OCI-LY1 (cell line): ENCODE measurements around the gene OXCT2.
"Not testable (repeated sequence)": the region's sequence is repeated elsewhere in the genome, so short reads cannot be mapped to it uniquely, and the experiment has no call there.

ENCODE experiments used
- H2AFZ ChIP-seq: fragments of 200-600 bp; sonication (generic), shearing (Covaris generic); 2 replicates; pipeline ENCODE4 v1.6.0; 2014; ENCODE audit warnings: antibody characterized with exemption, mild to moderate bottlenecking, low read length
- H3F3A ChIP-seq: fragments of 200-600 bp; sonication (generic), shearing (Covaris generic); 2 replicates; pipeline ENCODE4 v1.6.0; 2014; ENCODE audit warnings: mild to moderate bottlenecking, antibody characterized with exemption, low read length, moderate library complexity; ENCODE audit not compliant: insufficient read depth
- H3K27ac ChIP-seq: fragments of 200-600 bp; sonication (generic); 2 replicates; pipeline ENCODE4 v1.5.1; 2014; ENCODE audit warnings: low read length, mixed run types, mild to moderate bottlenecking, low read depth; ENCODE audit not compliant: poor library complexity, severe bottlenecking
- H3K27me3 ChIP-seq: fragments of 200-600 bp; sonication (generic); 2 replicates; pipeline ENCODE4 v1.6.0; 2014; ENCODE audit warnings: antibody characterized with exemption, mild to moderate bottlenecking, low read length, moderate library complexity; ENCODE audit not compliant: insufficient read depth
- H3K36me3 ChIP-seq: fragments of 200-600 bp; sonication (generic); 2 replicates; pipeline ENCODE4 v1.6.1; 2014; ENCODE audit warnings: mild to moderate bottlenecking, antibody characterized with exemption, low read length, moderate library complexity, mixed read lengths; ENCODE audit not compliant: insufficient read depth
- H3K4me1 ChIP-seq: fragments of 200-600 bp; sonication (generic); 2 replicates; pipeline ENCODE4 v1.5.1; 2014; ENCODE audit warnings: mild to moderate bottlenecking, low read length, moderate library complexity; ENCODE audit not compliant: insufficient read depth, severe bottlenecking
- H3K4me2 ChIP-seq: fragments of 200-600 bp; sonication (generic), shearing (Covaris generic); 2 replicates; pipeline ENCODE4 v1.6.1; 2014; ENCODE audit warnings: low read length
- H3K4me3 ChIP-seq: fragments of 200-600 bp; sonication (generic); 2 replicates; pipeline ENCODE4 v1.5.1; 2014; ENCODE audit warnings: low read length, low read depth, mild to moderate bottlenecking, mixed read lengths; ENCODE audit not compliant: poor library complexity, severe bottlenecking
- H3K79me2 ChIP-seq: fragments of 200-600 bp; shearing (Covaris generic); 2 replicates; pipeline ENCODE4 v1.6.1; 2016; ENCODE audit warnings: mixed run types, low read length, mixed read lengths; ENCODE audit not compliant: insufficient read depth
- H3K9ac ChIP-seq: fragments of 200-600 bp; sonication (generic), shearing (Covaris generic); 2 replicates; pipeline ENCODE4 v1.6.1; 2014; ENCODE audit warnings: mild to moderate bottlenecking, low read length, mixed read lengths
- H3K9me2 ChIP-seq: fragments of 200-600 bp; sonication (generic), shearing (Covaris generic); 2 replicates; pipeline ENCODE4 v1.6.1; 2014; ENCODE audit warnings: low read depth, mild to moderate bottlenecking, low read length, mixed read lengths
- H3K9me3 ChIP-seq: fragments of 200-600 bp; shearing (Covaris generic); 2 replicates; pipeline ENCODE4 v1.6.1; 2014; ENCODE audit warnings: low read length, mixed read lengths
- H4K20me1 ChIP-seq: fragments of 200-600 bp; sonication (generic), shearing (Covaris generic); 2 replicates; pipeline ENCODE4 v1.6.0; 2016; ENCODE audit warnings: mild to moderate bottlenecking, low read length; ENCODE audit not compliant: insufficient read depth
- CTCF ChIP-seq: fragments of 200-600 bp; sonication (generic), shearing (Covaris generic); IDR thresholded peaks from 2 replicates; pipeline ENCODE4 v1.5.1; 2017; ENCODE audit warnings: mild to moderate bottlenecking, antibody characterized with exemption, low read length, moderate library complexity, mixed read lengths
- EZH2 ChIP-seq: fragments of 200-600 bp; sonication (generic), shearing (Covaris generic); IDR thresholded peaks from 2 replicates; pipeline ENCODE4 v1.8.0; 2017; ENCODE audit warnings: borderline replicate concordance, mixed run types, mild to moderate bottlenecking, antibody characterized with exemption, low read length, moderate library complexity, mixed read lengths

The OXCT2 gene

DNA sequence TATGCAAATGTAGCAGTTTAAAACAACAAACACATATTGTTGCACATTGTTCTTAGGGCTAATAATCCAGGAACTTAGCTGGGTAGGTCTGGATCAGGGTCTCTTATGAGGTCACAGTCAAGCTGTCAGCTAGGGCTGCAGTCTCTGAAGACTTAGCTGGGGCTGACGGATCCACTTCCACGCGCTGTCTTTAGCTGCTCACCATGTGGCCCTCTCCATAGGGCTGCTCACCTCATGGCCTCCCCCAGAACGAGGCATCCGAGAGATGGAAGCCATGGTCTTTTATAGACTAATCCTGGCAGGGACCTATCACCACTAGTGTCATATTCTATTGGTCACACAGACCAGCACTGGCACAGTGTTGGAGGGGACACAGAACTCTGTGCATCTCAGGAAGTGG, 8.7 kb upstream of the OXCT2 start:
- no peaks in the 10 kb centered on the region for H3K79me2 ChIP-seq
- peaks cover 5% of the 10 kb centered on the region for H3K4me1 ChIP-seq
- H3K36me3 ChIP-seq: no peaks in the 10 kb centered on the region
- no peak overlapping the region for H3K4me2 ChIP-seq
- no peaks in the 10 kb centered on the region; the same call in 1 of the 2 replicates for H3K27me3 ChIP-seq
- no peak overlapping the region for H3K4me3 ChIP-seq
- H3K27ac ChIP-seq: no peak overlapping the region
- no peaks in the 10 kb centered on the region for H3K9me3 ChIP-seq
- no peak overlapping the region for H2AFZ ChIP-seq
- no peak for TF ChIP-seq CTCF
- TF ChIP-seq EZH2: no peak
- H4K20me1 ChIP-seq: no peaks in the 10 kb centered on the region
- H3K9me2 ChIP-seq: no peaks in the 10 kb centered on the region
- no peaks in the 10 kb centered on the region for H3F3A ChIP-seq
- no peak overlapping the region for H3K9ac ChIP-seq

DNA sequence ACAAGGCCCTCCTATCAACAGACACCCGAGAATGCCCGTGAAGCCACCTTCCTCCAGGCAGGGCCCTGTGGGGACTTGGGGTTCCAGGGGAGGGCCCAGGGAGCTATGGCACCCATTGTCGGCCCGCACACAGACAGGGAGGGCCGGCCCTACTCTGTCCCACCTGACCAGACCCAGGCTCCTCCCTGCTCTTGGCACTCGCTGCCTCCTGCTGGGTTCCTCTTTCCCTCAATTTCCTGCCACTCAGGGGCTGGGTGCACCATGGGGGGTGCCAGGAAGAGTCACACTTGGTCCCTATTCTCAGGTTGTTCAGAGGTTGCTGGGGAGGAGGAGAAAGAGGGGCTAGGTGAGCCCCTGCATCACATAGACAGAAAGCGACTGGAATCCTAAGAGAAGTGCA, 8.0 kb upstream of the OXCT2 start:
- Histone ChIP-seq H3K9me3 (no peaks in the 10 kb centered on the region), H3K4me1 (peaks cover 5% of the 10 kb centered on the region), H3K36me3 (no peaks in the 10 kb centered on the region), H3K27ac (no peak overlapping the region), H3K27me3 (no peaks in the 10 kb centered on the region; the same call in 1 of the 2 replicates), H3K4me3 (no peak overlapping the region), H2AFZ (no peak overlapping the region), H3K79me2 (no peaks in the 10 kb centered on the region), H3K9ac (no peak overlapping the region), H3F3A (no peaks in the 10 kb centered on the region), H4K20me1 (no peaks in the 10 kb centered on the region), H3K4me2 (no peak overlapping the region), H3K9me2 (no peaks in the 10 kb centered on the region)
- TF ChIP-seq EZH2: no peak

- not testable (repeated sequence) for H3F3A ChIP-seq, H3K79me2 ChIP-seq, H3K9me3 ChIP-seq, H3K4me1 ChIP-seq, H3K4me3 ChIP-seq, H3K36me3 ChIP-seq, H4K20me1 ChIP-seq, H3K9me2 ChIP-seq, H3K4me2 ChIP-seq, H3K9ac ChIP-seq, H2AFZ ChIP-seq, H3K27ac ChIP-seq, H3K27me3 ChIP-seq
Measured at GRCh38 chr1:39778463-39779099, 7.4 kb upstream of the OXCT2 start.

DNA sequence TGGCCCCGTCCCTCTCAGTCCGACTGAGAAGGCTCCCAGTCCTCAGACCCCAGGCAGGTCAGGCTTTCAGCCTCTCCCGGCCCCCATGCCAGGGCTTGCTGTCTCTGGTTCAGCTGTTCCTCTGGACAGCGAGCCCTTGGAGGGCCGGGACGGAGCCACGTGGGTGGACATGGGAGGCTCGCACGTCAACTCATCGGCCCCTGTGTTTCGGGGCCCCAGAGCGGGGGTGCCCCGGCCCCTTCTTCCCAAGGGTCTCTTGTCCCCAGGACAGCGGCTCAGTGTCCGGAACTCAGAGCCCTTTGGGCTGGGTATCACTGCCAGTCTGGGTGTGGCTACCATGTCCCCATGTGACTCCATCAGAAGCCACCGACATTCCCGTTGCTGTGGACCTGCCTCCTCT, 6.7 kb upstream of the OXCT2 start:
- H3K9me3 ChIP-seq, H3K4me3 ChIP-seq, H3K9me2 ChIP-seq, H3K79me2 ChIP-seq, H3K9ac ChIP-seq, H2AFZ ChIP-seq, H4K20me1 ChIP-seq, H3K4me1 ChIP-seq, H3K36me3 ChIP-seq, H3F3A ChIP-seq, H3K27me3 ChIP-seq, H3K4me2 ChIP-seq, H3K27ac ChIP-seq: not testable (repeated sequence)
